SK-N-SH treated with all-trans-retinoic acid at 6 μM for 48 hours (cell line): ENCODE data around the gene TMEM132C.

ENCODE experiments used
- ATAC-seq: fragments of 200-7000 bp; cut with Tn5 transposase; 3 replicates; pipeline ENCODE4 v1.9.1; 2020; ENCODE audit warnings: mild to moderate bottlenecking, moderate library complexity
- ARNTL ChIP-seq: fragments of 450-650 bp; formaldehyde crosslinking; IDR thresholded peaks from 2 replicates; pipeline ENCODE4 v1.5.0; 2020; ENCODE audit warnings: low read depth, mild to moderate bottlenecking, moderate library complexity, borderline replicate concordance
- BACH2 ChIP-seq: fragments of 250-450 bp; sonication (Bioruptor Pico); IDR thresholded peaks from 2 replicates; pipeline ENCODE4 v1.9.0; 2021; ENCODE audit warnings: mild to moderate bottlenecking, borderline replicate concordance
- CREB5 ChIP-seq: fragments of 250-450 bp; sonication (Bioruptor Pico); IDR thresholded peaks from 2 replicates; pipeline ENCODE4 v1.5.1; 2020; ENCODE audit warnings: low read depth, mild to moderate bottlenecking, moderate library complexity
- CSDC2 ChIP-seq: fragments of 250-450 bp; sonication (Bioruptor Pico); IDR thresholded peaks from 2 replicates; pipeline ENCODE4 v1.5.0; 2020; ENCODE audit warnings: mild to moderate bottlenecking, moderate library complexity
- CSRNP3 ChIP-seq: fragments of 250-450 bp; sonication (Bioruptor Pico); IDR thresholded peaks from 2 replicates; pipeline ENCODE4 v1.5.1; 2021; ENCODE audit warnings: mild to moderate bottlenecking, moderate library complexity
- GLIS3 ChIP-seq: fragments of 250-450 bp; sonication (Bioruptor Pico); IDR thresholded peaks from 2 replicates; pipeline ENCODE4 v1.5.0; 2020; ENCODE audit warnings: mild to moderate bottlenecking, moderate library complexity
- ISL1 ChIP-seq: fragments of 250-450 bp; sonication (Bioruptor Pico); IDR thresholded peaks from 2 replicates; pipeline ENCODE4 v2.1.2; 2022; ENCODE audit warnings: mild to moderate bottlenecking, moderate library complexity
- OSR1 ChIP-seq: fragments of 250-450 bp; sonication (Bioruptor Pico); IDR thresholded peaks from 2 replicates; pipeline ENCODE4 v1.8.0; 2022; ENCODE audit warnings: moderate library complexity, mild to moderate bottlenecking, inconsistent platforms
- PATZ1 ChIP-seq: fragments of 250-450 bp; sonication (Bioruptor Pico); IDR thresholded peaks from 2 replicates; pipeline ENCODE4 v1.8.0; 2020; ENCODE audit warnings: mild to moderate bottlenecking, moderate library complexity, borderline replicate concordance
- POU6F1 ChIP-seq: fragments of 250-450 bp; sonication (Bioruptor Pico); IDR thresholded peaks from 2 replicates; pipeline ENCODE4 v1.8.0; 2021; ENCODE audit warnings: low read depth, mild to moderate bottlenecking, moderate library complexity, borderline replicate concordance
- RARB ChIP-seq: fragments of 250-450 bp; sonication (Bioruptor Pico); IDR thresholded peaks from 2 replicates; pipeline ENCODE4 v1.8.0; 2021; ENCODE audit warnings: mild to moderate bottlenecking, moderate library complexity
- SNAI2 ChIP-seq: fragments of 250-450 bp; sonication (Bioruptor Pico); IDR thresholded peaks from 2 replicates; pipeline ENCODE4 v1.5.0; 2020; ENCODE audit warnings: mild to moderate bottlenecking, moderate library complexity
- TCF4 ChIP-seq: fragments of 250-450 bp; sonication (Bioruptor Pico); IDR thresholded peaks from 2 replicates; pipeline ENCODE4 v1.8.0; 2021; ENCODE audit warnings: mild to moderate bottlenecking, moderate library complexity, borderline replicate concordance
- TOX ChIP-seq: fragments of 250-450 bp; sonication (Bioruptor Pico); IDR thresholded peaks from 2 replicates; pipeline ENCODE4 v1.8.0; 2021; ENCODE audit warnings: mild to moderate bottlenecking, moderate library complexity, borderline replicate concordance
- TSHZ2 ChIP-seq: fragments of 250-450 bp; sonication (Bioruptor Pico); IDR thresholded peaks from 2 replicates; pipeline ENCODE4 v1.5.0; 2020; ENCODE audit warnings: mild to moderate bottlenecking, moderate library complexity
- ZC3H10 ChIP-seq: fragments of 250-450 bp; sonication (Bioruptor Pico); IDR thresholded peaks from 2 replicates; pipeline ENCODE4 v1.5.1; 2021; ENCODE audit warnings: mild to moderate bottlenecking, moderate library complexity
- ZFP3 ChIP-seq: fragments of 250-450 bp; sonication (Bioruptor Pico); IDR thresholded peaks from 2 replicates; pipeline ENCODE4 v1.5.0; 2020; ENCODE audit warnings: mild to moderate bottlenecking, moderate library complexity
- ZFP30 ChIP-seq: fragments of 450-650 bp; formaldehyde crosslinking; IDR thresholded peaks from 2 replicates; pipeline ENCODE4 v1.5.0; 2022; ENCODE audit warnings: mild to moderate bottlenecking, moderate library complexity
- ZNF565 ChIP-seq: fragments of 450-650 bp; formaldehyde crosslinking; conservative IDR thresholded peaks from 2 replicates; pipeline ENCODE4 v1.5.0; 2020; ENCODE audit warnings: low read depth, mild to moderate bottlenecking, moderate library complexity
- ZNF70 ChIP-seq: fragments of 450-650 bp; formaldehyde crosslinking; IDR thresholded peaks from 2 replicates; pipeline ENCODE4 v1.5.0; 2020; ENCODE audit warnings: mild to moderate bottlenecking, moderate library complexity
- ZNF8 ChIP-seq: fragments of 450-650 bp; formaldehyde crosslinking; IDR thresholded peaks from 2 replicates; pipeline ENCODE4 v1.5.0; 2020; ENCODE audit warnings: mild to moderate bottlenecking, moderate library complexity

Gene TMEM132C

GRCh38 chr12:128613837-128614590 is 347.0 kb downstream of the TMEM132C start:
- TF ChIP-seq ARNTL (CRISPR knock-in tag) (no peak), SNAI2 (no peak), CSDC2 (CRISPR knock-in tag) (no peak), POU6F1 (CRISPR knock-in tag) (no peak), ZC3H10 (CRISPR knock-in tag) (no peak), ZNF565 (no peak), TCF4 (CRISPR knock-in tag) (no peak), ZFP3 (CRISPR knock-in tag) (no peak), GLIS3 (CRISPR knock-in tag) (no peak), ZFP30 (CRISPR knock-in tag) (no peak), ZNF8 (no peak), TOX (CRISPR knock-in tag) (no peak)
- ATAC-seq = no peak

GRCh38 chr12:128617304-128617833 is 350.4 kb downstream of the TMEM132C start:
- no peak for TF ChIP-seq CSRNP3 (CRISPR knock-in tag)
- no peak for TF ChIP-seq ARNTL (CRISPR knock-in tag)
- TF ChIP-seq SNAI2 = no peak
- TF ChIP-seq TOX (CRISPR knock-in tag) = no peak
- no peak for TF ChIP-seq POU6F1 (CRISPR knock-in tag)
- no peak for TF ChIP-seq TCF4 (CRISPR knock-in tag)
- no peak for TF ChIP-seq TSHZ2 (CRISPR knock-in tag)
- no peak for TF ChIP-seq ZC3H10 (CRISPR knock-in tag)
- no peak for TF ChIP-seq CSDC2 (CRISPR knock-in tag)
- TF ChIP-seq CREB5 (CRISPR knock-in tag) = no peak
- no peak for TF ChIP-seq OSR1 (CRISPR knock-in tag)
- TF ChIP-seq RARB (CRISPR knock-in tag) = no peak
- TF ChIP-seq PATZ1 (CRISPR knock-in tag) = no peak
- no peak for TF ChIP-seq ZNF8
- TF ChIP-seq BACH2 (CRISPR knock-in tag) = no peak
- TF ChIP-seq ISL1 (CRISPR knock-in tag) = no peak
- no peak for TF ChIP-seq ZNF70 (CRISPR knock-in tag)
- no peak for TF ChIP-seq GLIS3 (CRISPR knock-in tag)
- TF ChIP-seq ZFP3 (CRISPR knock-in tag) = no peak
- TF ChIP-seq, all 23 proteins: peak for 0
- ATAC-seq = no peak
